ENCODE measurements around the gene KCNK10. TPM values are rescaled to one million over a fixed set of nuclear protein-coding genes. Genes with fewer than 3 reads are reported as not detected.

KCNK10 gene
- total RNA-seq, 1 donor from 2014 or later, result not detected

GRCh38 chr14:88303041-88303440 lies 20.0 kb downstream of the KCNK10 start:
- H3K9ac ChIP-seq (ENCODE audit: low read depth in 1 of 3, low read length in 3 of 3), result no peak overlapping the region
- peaks cover 0 to 2% (median 0%) of the 10 kb centered on the region in 3 donors for H3K27me3 ChIP-seq (ENCODE audit: control insufficient read depth in 3 of 3, insufficient read depth in 3 of 3, low read length in 3 of 3)
- H3K27ac ChIP-seq (ENCODE audit: low read depth, low read length), result no peak overlapping the region
- no peaks in the 10 kb centered on the region for H3K36me3 ChIP-seq (ENCODE audit: control insufficient read depth in 3 of 3, insufficient read depth in 3 of 3, low read length in 3 of 3)
- no peak overlapping the region for H3K4me3 ChIP-seq (ENCODE audit: low read length in 3 of 3)
- no peaks in the 10 kb centered on the region for H3K9me3 ChIP-seq (ENCODE audit: control insufficient read depth in 3 of 3, low read length in 3 of 3)
- no peaks in the 10 kb centered on the region for H3K4me1 ChIP-seq (ENCODE audit: control insufficient read depth in 3 of 3, insufficient read depth in 3 of 3, low read length in 3 of 3)

GRCh38 chr14:88301381-88301780 lies 21.7 kb downstream of the KCNK10 start:
- no peaks in the 10 kb centered on the region for H3K9me3 ChIP-seq (ENCODE audit: control insufficient read depth in 3 of 3, low read length in 3 of 3)
- no peak overlapping the region for H3K4me3 ChIP-seq (ENCODE audit: low read length in 3 of 3)
- no peaks in the 10 kb centered on the region for H3K4me1 ChIP-seq (ENCODE audit: control insufficient read depth in 3 of 3, insufficient read depth in 3 of 3, low read length in 3 of 3)
- peaks cover 0 to 2% (median 0%) of the 10 kb centered on the region in 3 donors for H3K27me3 ChIP-seq (ENCODE audit: control insufficient read depth in 3 of 3, insufficient read depth in 3 of 3, low read length in 3 of 3)
- no peak overlapping the region for H3K27ac ChIP-seq (ENCODE audit: low read depth, low read length)
- H3K36me3 ChIP-seq (ENCODE audit: control insufficient read depth in 3 of 3, insufficient read depth in 3 of 3, low read length in 3 of 3), result no peaks in the 10 kb centered on the region
- H3K9ac ChIP-seq (ENCODE audit: low read depth in 1 of 3, low read length in 3 of 3), result no peak overlapping the region

- H3K27me3 ChIP-seq (ENCODE audit: control insufficient read depth in 3 of 3, insufficient read depth in 3 of 3, low read length in 3 of 3), result peaks cover 0 to 2% (median 0%) of the 10 kb centered on the region in 3 donors
- no peaks in the 10 kb centered on the region for H3K4me1 ChIP-seq (ENCODE audit: control insufficient read depth in 3 of 3, insufficient read depth in 3 of 3, low read length in 3 of 3)
- no peaks in the 10 kb centered on the region for H3K36me3 ChIP-seq (ENCODE audit: control insufficient read depth in 3 of 3, insufficient read depth in 3 of 3, low read length in 3 of 3)
- H3K27ac ChIP-seq (ENCODE audit: low read depth, low read length), result no peak overlapping the region
- no peaks in the 10 kb centered on the region for H3K9me3 ChIP-seq (ENCODE audit: control insufficient read depth in 3 of 3, low read length in 3 of 3)
- H3K4me3 ChIP-seq (ENCODE audit: low read length in 3 of 3), result no peak overlapping the region
- H3K9ac ChIP-seq (ENCODE audit: low read depth in 1 of 3, low read length in 3 of 3), result no peak overlapping the region
Observed at GRCh38 chr14:88300817-88301216, 22.3 kb downstream of the KCNK10 start.

GRCh38 chr14:88299865-88300530 lies 23.1 kb downstream of the KCNK10 start:
- Histone ChIP-seq H3K9me3 (ENCODE audit: control insufficient read depth in 3 of 3, low read length in 3 of 3) (no peaks in the 10 kb centered on the region), H3K36me3 (ENCODE audit: control insufficient read depth in 3 of 3, insufficient read depth in 3 of 3, low read length in 3 of 3) (no peaks in the 10 kb centered on the region), H3K4me3 (ENCODE audit: low read length in 3 of 3) (no peak overlapping the region), H3K27ac (ENCODE audit: low read depth, low read length) (no peak overlapping the region), H3K27me3 (ENCODE audit: control insufficient read depth in 3 of 3, insufficient read depth in 3 of 3, low read length in 3 of 3) (peaks cover 0 to 2% (median 0%) of the 10 kb centered on the region in 3 donors), H3K9ac (ENCODE audit: low read depth in 1 of 3, low read length in 3 of 3) (no peak overlapping the region), H3K4me1 (ENCODE audit: control insufficient read depth in 3 of 3, insufficient read depth in 3 of 3, low read length in 3 of 3) (no peaks in the 10 kb centered on the region)

GRCh38 chr14:88297306-88297705 lies 25.8 kb downstream of the KCNK10 start:
- Histone ChIP-seq H3K4me3 (ENCODE audit: low read length in 3 of 3) (no peak overlapping the region), H3K36me3 (ENCODE audit: control insufficient read depth in 3 of 3, insufficient read depth in 3 of 3, low read length in 3 of 3) (no peaks in the 10 kb centered on the region), H3K9me3 (ENCODE audit: control insufficient read depth in 3 of 3, low read length in 3 of 3) (no peaks in the 10 kb centered on the region), H3K4me1 (ENCODE audit: control insufficient read depth in 3 of 3, insufficient read depth in 3 of 3, low read length in 3 of 3) (no peaks in the 10 kb centered on the region), H3K27me3 (ENCODE audit: control insufficient read depth in 3 of 3, insufficient read depth in 3 of 3, low read length in 3 of 3) (peaks cover 0 to 2% (median 0%) of the 10 kb centered on the region in 3 donors), H3K27ac (ENCODE audit: low read depth, low read length) (no peak overlapping the region), H3K9ac (ENCODE audit: low read depth in 1 of 3, low read length in 3 of 3) (no peak overlapping the region)

- no peak overlapping the region for H3K4me3 ChIP-seq (ENCODE audit: low read length in 3 of 3)
- H3K36me3 ChIP-seq (ENCODE audit: control insufficient read depth in 3 of 3, insufficient read depth in 3 of 3, low read length in 3 of 3), result no peaks in the 10 kb centered on the region
- H3K9me3 ChIP-seq (ENCODE audit: control insufficient read depth in 3 of 3, low read length in 3 of 3), result no peaks in the 10 kb centered on the region
- H3K4me1 ChIP-seq (ENCODE audit: control insufficient read depth in 3 of 3, insufficient read depth in 3 of 3, low read length in 3 of 3), result no peaks in the 10 kb centered on the region
- H3K27me3 ChIP-seq (ENCODE audit: control insufficient read depth in 3 of 3, insufficient read depth in 3 of 3, low read length in 3 of 3), result peaks cover 0 to 2% (median 0%) of the 10 kb centered on the region in 3 donors
- H3K9ac ChIP-seq (ENCODE audit: low read depth in 1 of 3, low read length in 3 of 3), result no peak overlapping the region
- H3K27ac ChIP-seq (ENCODE audit: low read depth, low read length), result no peak overlapping the region
Observed at GRCh38 chr14:88296351-88296750, 26.7 kb downstream of the KCNK10 start.

- Histone ChIP-seq H3K9me3 (ENCODE audit: control insufficient read depth in 3 of 3, low read length in 3 of 3) (peaks cover 0 to 4% (median 0%) of the 10 kb centered on the region in 3 donors), H3K4me3 (ENCODE audit: low read length in 3 of 3) (no peak overlapping the region), H3K27me3 (ENCODE audit: control insufficient read depth in 3 of 3, insufficient read depth in 3 of 3, low read length in 3 of 3) (no peaks in the 10 kb centered on the region), H3K27ac (ENCODE audit: low read depth, low read length) (no peak overlapping the region), H3K36me3 (ENCODE audit: control insufficient read depth in 3 of 3, insufficient read depth in 3 of 3, low read length in 3 of 3) (no peaks in the 10 kb centered on the region), H3K4me1 (ENCODE audit: control insufficient read depth in 3 of 3, insufficient read depth in 3 of 3, low read length in 3 of 3) (no peaks in the 10 kb centered on the region), H3K9ac (ENCODE audit: low read depth in 1 of 3, low read length in 3 of 3) (no peak overlapping the region)
Observed at GRCh38 chr14:88289996-88290395, 33.1 kb downstream of the KCNK10 start.

- no peak overlapping the region for H3K9ac ChIP-seq (ENCODE audit: low read depth in 1 of 3, low read length in 3 of 3)
- no peak overlapping the region for H3K4me3 ChIP-seq (ENCODE audit: low read length in 3 of 3)
- peaks cover 0 to 4% (median 0%) of the 10 kb centered on the region in 3 donors for H3K9me3 ChIP-seq (ENCODE audit: control insufficient read depth in 3 of 3, low read length in 3 of 3)
- H3K27me3 ChIP-seq (ENCODE audit: control insufficient read depth in 3 of 3, insufficient read depth in 3 of 3, low read length in 3 of 3), result no peaks in the 10 kb centered on the region
- no peaks in the 10 kb centered on the region for H3K36me3 ChIP-seq (ENCODE audit: control insufficient read depth in 3 of 3, insufficient read depth in 3 of 3, low read length in 3 of 3)
- no peaks in the 10 kb centered on the region for H3K4me1 ChIP-seq (ENCODE audit: control insufficient read depth in 3 of 3, insufficient read depth in 3 of 3, low read length in 3 of 3)
- H3K27ac ChIP-seq (ENCODE audit: low read depth, low read length), result no peak overlapping the region
Observed at GRCh38 chr14:88289234-88289633, 33.8 kb downstream of the KCNK10 start.

GRCh38 chr14:88286309-88286708 lies 36.8 kb downstream of the KCNK10 start:
- H3K4me1 ChIP-seq (ENCODE audit: control insufficient read depth in 3 of 3, insufficient read depth in 3 of 3, low read length in 3 of 3), result no peaks in the 10 kb centered on the region
- H3K9ac ChIP-seq (ENCODE audit: low read depth in 1 of 3, low read length in 3 of 3), result no peak overlapping the region
- no peaks in the 10 kb centered on the region for H3K27me3 ChIP-seq (ENCODE audit: control insufficient read depth in 3 of 3, insufficient read depth in 3 of 3, low read length in 3 of 3)
- H3K36me3 ChIP-seq (ENCODE audit: control insufficient read depth in 3 of 3, insufficient read depth in 3 of 3, low read length in 3 of 3), result no peaks in the 10 kb centered on the region
- H3K27ac ChIP-seq (ENCODE audit: low read depth, low read length), result no peak overlapping the region
- H3K4me3 ChIP-seq (ENCODE audit: low read length in 3 of 3), result no peak overlapping the region
- H3K9me3 ChIP-seq (ENCODE audit: control insufficient read depth in 3 of 3, low read length in 3 of 3), result peaks cover 0 to 4% (median 0%) of the 10 kb centered on the region in 3 donors

GRCh38 chr14:88281447-88281846 lies 41.6 kb downstream of the KCNK10 start:
- H3K27ac ChIP-seq (ENCODE audit: low read depth, low read length), result no peak overlapping the region
- no peak overlapping the region for H3K9ac ChIP-seq (ENCODE audit: low read depth in 1 of 3, low read length in 3 of 3)
- H3K36me3 ChIP-seq (ENCODE audit: control insufficient read depth in 3 of 3, insufficient read depth in 3 of 3, low read length in 3 of 3), result no peaks in the 10 kb centered on the region
- no peaks in the 10 kb centered on the region for H3K4me1 ChIP-seq (ENCODE audit: control insufficient read depth in 3 of 3, insufficient read depth in 3 of 3, low read length in 3 of 3)
- H3K4me3 ChIP-seq (ENCODE audit: low read length in 3 of 3), result no peak overlapping the region
- no peaks in the 10 kb centered on the region for H3K9me3 ChIP-seq (ENCODE audit: control insufficient read depth in 3 of 3, low read length in 3 of 3)
- no peaks in the 10 kb centered on the region for H3K27me3 ChIP-seq (ENCODE audit: control insufficient read depth in 3 of 3, insufficient read depth in 3 of 3, low read length in 3 of 3)

All from skeletal muscle tissue (tissue), 4 donors.